H1 (cell line): ENCODE results near the gene TAF6.
"Not testable (repeated sequence)": the region's sequence is repeated elsewhere in the genome, so short reads cannot be mapped to it uniquely, and the experiment has no call there.

Experiments
- CHD1 ChIP-seq: IDR thresholded peaks from 2 replicates; pipeline ENCODE4 v1.6.1; 2012; ENCODE audit warnings: low read depth, low read length, improper control_type of control experiment
- CHD2 ChIP-seq: IDR thresholded peaks from 2 replicates; pipeline ENCODE4 v1.6.1; 2012; ENCODE audit warnings: low read length, improper control_type of control experiment
- CTCF ChIP-seq, 3 experiments: IDR thresholded peaks; 1 replicate in 2 of 3; 2 replicates in 1 of 3; pipeline versions ENCODE4 v1.5.1 to v1.6.1; 2011; ENCODE audit warnings: low read length in 3 of 3, mild to moderate bottlenecking in 3 of 3, inconsistent platforms in 2 of 3, low read depth in 1 of 3, moderate library complexity in 1 of 3; ENCODE audit not compliant: insufficient read depth in 1 of 3; ENCODE audit errors: control extremely low read depth in 1 of 3
- EZH2 ChIP-seq: fragments of 200-600 bp; sonication (generic); IDR thresholded peaks from 2 replicates; pipeline ENCODE4 v1.7.1; 2012; ENCODE audit warnings: low read depth, mild to moderate bottlenecking, moderate library complexity, low read length, inconsistent platforms; ENCODE audit not compliant: severe bottlenecking
- JUN ChIP-seq: IDR thresholded peaks from 2 replicates; pipeline ENCODE4 v1.6.1; 2011; ENCODE audit warnings: low read depth, mild to moderate bottlenecking, improper control_type of control experiment, low read length
- POLR2A ChIP-seq, 2 experiments: IDR thresholded peaks; 1 replicate in 1 of 2; 2 replicates in 1 of 2; pipeline ENCODE4 v1.6.1; 2011; ENCODE audit warnings: low read depth in 2 of 2, low read length in 2 of 2, mild to moderate bottlenecking in 2 of 2; ENCODE audit errors: control extremely low read depth in 1 of 2
- POLR2AphosphoS5 ChIP-seq: IDR thresholded peaks from 2 replicates; pipeline ENCODE4 v1.6.1; 2011; ENCODE audit warnings: low read depth, low read length
- SUZ12 ChIP-seq: fragments of 200-600 bp; sonication (generic); IDR thresholded peaks from 2 replicates; pipeline ENCODE4 v1.6.1; 2012; ENCODE audit warnings: mild to moderate bottlenecking, inconsistent platforms, low read length, moderate library complexity, mixed read lengths
- TAF1 ChIP-seq: IDR thresholded peaks from 2 replicates; pipeline ENCODE4 v1.6.1; 2011; ENCODE audit warnings: mild to moderate bottlenecking, low read depth, low read length
- YY1 ChIP-seq: IDR thresholded peaks from 2 replicates; pipeline ENCODE4 v1.6.1; 2011; ENCODE audit warnings: low read depth, mild to moderate bottlenecking, low read length
- ZNF274 ChIP-seq: IDR thresholded peaks from 2 replicates; pipeline ENCODE4 v1.7.0; 2012; ENCODE audit warnings: low read length, borderline replicate concordance; ENCODE audit errors: extremely low read depth
- TF ChIP-seq, protein P1 (sequence below): IDR thresholded peaks from 2 replicates; pipeline ENCODE4 v1.6.1; 2012; ENCODE audit warnings: inconsistent platforms

GRCh38 chr7:100130220-100130607 is 11.1 kb upstream of the TAF6 start:
- not testable (repeated sequence) for TF ChIP-seq POLR2A (IDR thresholded peaks at IDR 0.05; ENCODE audit: control extremely low read depth in 1 of 2, low read depth in 2 of 2, low read length in 2 of 2); CTCF (IDR thresholded peaks at IDR 0.05; ENCODE audit: control extremely low read depth in 1 of 3, insufficient read depth in 1 of 3, low read depth in 1 of 3, low read length in 3 of 3); TAF1; YY1; CHD1; ZNF274; EZH2; SUZ12; JUN; POLR2AphosphoS5; CHD2
- TF ChIP-seq, protein P1, sequence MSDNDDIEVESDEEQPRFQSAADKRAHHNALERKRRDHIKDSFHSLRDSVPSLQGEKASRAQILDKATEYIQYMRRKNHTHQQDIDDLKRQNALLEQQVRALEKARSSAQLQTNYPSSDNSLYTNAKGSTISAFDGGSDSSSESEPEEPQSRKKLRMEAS: not testable (repeated sequence)
